SIG-M5 treated with dmso at 0.1 percent for 504 hours (cell line): ENCODE results near the gene LBR.
"Not testable (repeated sequence)": the region's sequence is repeated elsewhere in the genome, so short reads cannot be mapped to it uniquely, and the experiment has no call there.

Experiments used
- DNase-seq: peaks from one replicate; lab custom pipeline; 2025; ENCODE audit not compliant: unreplicated experiment; lab: John Stamatoyannopoulos, UW

The LBR gene

GRCh38 chr1:225423518-225423855 lies 4.4 kb downstream of the LBR start:
- no peak for DNase-seq

- no peak for DNase-seq
Observed at GRCh38 chr1:225422795-225423517, 4.9 kb downstream of the LBR start.

- peak; percentile 20 for DNase-seq
Observed at GRCh38 chr1:225422031-225422605, 5.7 kb downstream of the LBR start.

GRCh38 chr1:225418598-225418997 lies 9.2 kb downstream of the LBR start:
- no peak for DNase-seq

- no peak for DNase-seq
Observed at GRCh38 chr1:225418059-225418458, 9.8 kb downstream of the LBR start.

GRCh38 chr1:225415967-225416745 lies 11.7 kb downstream of the LBR start:
- no peak for DNase-seq

GRCh38 chr1:225415307-225415706 lies 12.5 kb downstream of the LBR start:
- peak; percentile 20 for DNase-seq

- no peak for DNase-seq
Observed at GRCh38 chr1:225413708-225414375, 14.0 kb downstream of the LBR start.

- DNase-seq = no peak
Observed at GRCh38 chr1:225412803-225413351, 15.0 kb downstream of the LBR start.

GRCh38 chr1:225412321-225412720 lies 15.5 kb downstream of the LBR start:
- DNase-seq = no peak

- no peak for DNase-seq
Observed at GRCh38 chr1:225410036-225410435, 17.8 kb downstream of the LBR start.

GRCh38 chr1:225409051-225409450 lies 18.8 kb downstream of the LBR start:
- DNase-seq = no peak

GRCh38 chr1:225408249-225408648 lies 19.6 kb downstream of the LBR start:
- no peak for DNase-seq

- no peak for DNase-seq
Observed at GRCh38 chr1:225407755-225408154, 20.1 kb downstream of the LBR start.

- no peak for DNase-seq
Observed at GRCh38 chr1:225406976-225407725, 20.7 kb downstream of the LBR start.

- DNase-seq = no peak
Observed at GRCh38 chr1:225400968-225401367, 26.9 kb downstream of the LBR start.

GRCh38 chr1:225396357-225396756 lies 31.5 kb downstream of the LBR start:
- DNase-seq = no peak

- DNase-seq = no peak
Observed at GRCh38 chr1:225389843-225390242, 38.0 kb downstream of the LBR start.

- no peak for DNase-seq
Observed at GRCh38 chr1:225388372-225388771, 39.5 kb downstream of the LBR start.

- DNase-seq = not testable (repeated sequence)
Observed at GRCh38 chr1:225386860-225387259, 41.0 kb downstream of the LBR start.

GRCh38 chr1:225380691-225381090 lies 47.1 kb downstream of the LBR start:
- no peak for DNase-seq
